C4-2B (cell line): ENCODE data around the gene ALOX5.

ENCODE experiments used
- CTCF ChIP-seq: fragments of 450-650 bp; conservative IDR thresholded peaks from 2 replicates; pipeline ENCODE4 v1.5.1; 2017; ENCODE audit warnings: mild to moderate bottlenecking
- ZFX ChIP-seq: fragments of 450-650 bp; IDR thresholded peaks from 2 replicates; pipeline ENCODE4 v1.6.1; 2017

GRCh38 chr10:45432700-45433472 is 58.9 kb downstream of the ALOX5 start:
- TF ChIP-seq CTCF (no peak), ZFX (no peak)
